HG03196 (cell line): ENCODE results near the gene TP53.

Experiments
- ATAC-seq: cut with Tn5 transposase; IDR thresholded peaks from one replicate; pipeline ENCODE4 v1.9.1; 2021; ENCODE audit not compliant: unreplicated experiment

Gene TP53

GRCh38 chr17:7707446-7707845 is 20.2 kb upstream of the TP53 start:
- no peak for ATAC-seq

- no peak for ATAC-seq
Measured at GRCh38 chr17:7706631-7707354, 19.5 kb upstream of the TP53 start.

GRCh38 chr17:7705269-7706255 is 18.3 kb upstream of the TP53 start:
- ATAC-seq = no peak

- no peak for ATAC-seq
Measured at GRCh38 chr17:7704601-7705268, 17.4 kb upstream of the TP53 start, which contains the start of gene EFNB3. Gene EFNB3, plus strand, starts transcription at chr17:7705202. Its CDS starts 397 bp downstream, at chr17:7705599.

GRCh38 chr17:7703584-7704479 is 16.5 kb upstream of the TP53 start:
- ATAC-seq = no peak

GRCh38 chr17:7702776-7703175 is 15.5 kb upstream of the TP53 start:
- no peak for ATAC-seq

GRCh38 chr17:7701681-7702080 is 14.4 kb upstream of the TP53 start:
- no peak for ATAC-seq

GRCh38 chr17:7700510-7700909 is 13.2 kb upstream of the TP53 start:
- ATAC-seq = no peak

GRCh38 chr17:7697828-7698588 is 10.7 kb upstream of the TP53 start:
- ATAC-seq = no peak

GRCh38 chr17:7695586-7695985 is 8.3 kb upstream of the TP53 start:
- ATAC-seq = no peak

- ATAC-seq = no peak
Measured at GRCh38 chr17:7688808-7689316, 1.6 kb upstream of the TP53 start.

- ATAC-seq = peak; percentile 63
Measured at GRCh38 chr17:7687908-7688807, 868 bp upstream of the TP53 start, which contains the start of gene WRAP53. Gene WRAP53, plus strand, starts transcription at chr17:7688477. Its CDS starts 172 bp downstream, at chr17:7688649.

GRCh38 chr17:7686222-7687071 is 843 bp downstream of the TP53 start:
- peak; percentile 42 for ATAC-seq

- ATAC-seq = peak; percentile 59
Measured at GRCh38 chr17:7685533-7686221, 1.6 kb downstream of the TP53 start.

GRCh38 chr17:7684851-7685532 is 2.3 kb downstream of the TP53 start:
- no peak for ATAC-seq

- no peak for ATAC-seq
Measured at GRCh38 chr17:7677388-7678067, 9.8 kb downstream of the TP53 start.
